HG03280 (cell line): ENCODE results near the gene CD48.

Experiments used
- ATAC-seq: cut with Tn5 transposase; IDR thresholded peaks from one replicate; pipeline ENCODE4 v1.9.1; 2021; ENCODE audit warnings: mild to moderate bottlenecking, moderate library complexity; ENCODE audit not compliant: unreplicated experiment

CD48 gene

DNA sequence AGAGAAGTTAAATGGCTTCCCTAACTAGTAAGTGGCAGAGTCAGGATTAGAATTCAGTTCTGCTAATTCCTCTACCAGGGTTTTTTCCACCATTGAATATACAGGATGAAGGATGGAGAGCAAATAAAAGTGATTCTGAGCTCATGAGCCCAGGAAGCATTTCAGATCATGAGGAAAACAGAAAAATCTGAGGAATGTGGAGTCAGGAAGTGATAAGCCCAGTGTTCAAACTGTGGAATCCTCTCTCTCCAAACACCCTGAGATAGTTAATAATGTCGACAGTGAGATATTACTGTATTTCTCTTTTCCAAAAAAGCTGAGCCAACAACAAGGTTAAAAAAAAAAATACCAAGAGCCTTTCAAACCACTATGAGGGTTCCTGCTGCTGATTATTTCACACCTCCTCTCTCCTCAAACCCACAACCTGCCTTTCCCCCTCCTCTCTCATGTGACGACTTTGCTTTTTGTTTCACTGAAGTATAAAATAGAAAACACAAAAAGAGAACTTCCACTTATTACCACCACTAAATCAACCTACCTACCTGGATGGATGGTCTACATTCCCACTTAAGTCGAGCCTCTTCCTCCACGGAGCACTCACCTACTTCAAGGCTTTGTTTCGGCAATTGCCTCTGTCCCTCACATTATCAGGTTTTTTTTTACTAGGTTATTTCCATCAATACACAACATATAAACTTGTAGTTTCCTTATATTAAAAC, 73.6 kb downstream of the CD48 start:
- ATAC-seq = no peak

DNA sequence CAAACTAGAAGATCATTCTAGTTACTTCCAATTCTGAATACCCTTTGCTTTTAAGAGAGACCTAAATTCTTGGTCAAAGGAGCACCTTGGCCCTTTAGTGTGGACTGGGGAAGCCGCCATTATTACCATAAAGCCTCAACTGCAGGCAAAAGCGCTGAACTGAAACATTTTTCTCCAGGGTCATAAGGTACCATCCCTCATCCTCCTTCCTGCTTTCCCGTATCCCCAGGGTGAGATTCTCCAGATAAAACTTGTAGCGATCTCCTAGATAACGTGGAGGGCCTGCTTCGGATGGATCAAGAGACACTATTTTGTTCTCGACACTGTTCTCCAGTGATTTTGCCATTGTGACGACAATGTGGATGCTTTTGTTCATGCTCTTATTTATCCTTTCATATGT, 74.6 kb downstream of the CD48 start:
- no peak for ATAC-seq

DNA sequence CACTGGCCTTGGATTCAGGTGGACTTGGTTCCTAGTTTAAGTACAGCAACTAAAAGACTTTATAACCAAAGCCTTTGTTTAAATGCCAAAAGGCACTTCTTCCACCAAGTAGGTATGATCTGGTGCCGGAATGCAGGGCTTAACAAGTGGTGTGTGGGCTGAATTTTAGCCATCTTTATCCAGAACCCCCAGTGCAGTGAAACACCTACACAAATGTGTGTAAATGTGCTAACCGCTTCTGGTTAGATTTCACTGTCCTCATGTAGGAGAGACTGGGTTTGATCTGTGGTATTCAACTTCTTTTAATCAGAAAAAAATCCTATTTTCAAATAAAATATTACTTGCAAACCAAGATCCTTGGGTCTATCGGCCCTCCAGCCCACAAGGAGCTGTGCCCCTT, 75.1 kb downstream of the CD48 start:
- no peak for ATAC-seq

DNA sequence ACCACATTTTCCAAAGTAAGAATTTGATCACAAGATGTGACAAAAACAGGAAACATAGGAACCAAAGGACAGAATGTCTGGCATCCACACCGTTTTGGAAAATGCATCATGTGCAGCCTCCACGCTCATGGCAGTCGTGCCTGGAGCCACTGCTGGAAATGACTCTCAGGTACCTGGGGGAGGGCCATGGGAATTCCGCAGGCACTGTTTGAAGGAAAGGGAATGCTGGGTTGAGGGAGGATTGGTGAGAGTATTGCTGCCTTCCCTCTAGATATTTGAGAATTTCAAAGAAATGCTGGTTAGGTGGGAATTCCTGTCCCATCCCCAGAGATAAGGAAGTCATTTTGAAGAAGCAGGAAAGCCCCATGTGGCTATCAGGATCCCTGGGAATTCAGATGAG, 75.5 kb downstream of the CD48 start:
- no peak for ATAC-seq

DNA sequence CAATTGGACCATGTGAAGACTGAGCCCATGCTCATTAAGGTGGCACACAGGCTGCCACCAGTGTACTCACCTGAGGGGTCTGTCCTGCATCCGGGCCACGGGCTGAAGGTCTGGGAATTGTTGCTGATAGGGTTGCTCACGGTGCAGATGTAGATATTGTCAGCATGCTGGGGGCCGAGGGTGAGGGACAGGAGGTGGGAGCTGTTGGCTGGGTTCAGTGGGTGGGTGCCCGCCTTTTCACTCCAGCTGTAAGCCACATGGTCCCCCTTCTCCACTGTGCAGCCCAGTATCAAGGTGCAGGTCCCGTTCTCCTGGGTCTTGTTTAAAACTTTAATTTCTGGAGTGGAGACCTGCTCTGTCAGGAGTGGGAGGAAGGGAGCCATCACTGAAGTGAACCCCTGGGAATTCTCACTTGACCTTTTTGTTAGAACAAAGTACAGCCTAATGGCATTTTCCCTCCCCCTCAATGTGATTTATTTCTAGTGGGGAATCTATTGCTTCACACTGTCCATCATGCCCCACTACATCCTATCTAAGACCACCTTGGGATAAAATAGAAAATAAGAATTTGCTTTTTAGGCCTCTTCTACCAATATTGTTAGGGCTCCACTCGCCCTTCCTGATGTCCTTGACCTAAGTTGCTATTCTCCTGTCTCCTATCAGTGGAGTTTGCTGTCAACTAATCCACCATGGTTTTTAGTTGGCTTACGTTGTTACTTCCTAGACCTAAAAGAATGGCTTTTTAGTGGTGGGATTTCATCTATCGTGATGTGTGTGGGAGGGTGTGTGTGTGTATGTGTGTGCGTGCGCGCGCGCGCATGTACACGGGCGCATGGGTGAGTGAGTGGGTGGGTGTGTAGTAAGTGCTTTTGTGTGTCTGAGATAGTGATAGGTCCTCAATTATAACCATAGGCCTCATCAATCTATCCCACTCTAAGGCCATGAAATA, 76.8 kb downstream of the CD48 start:
- no peak for ATAC-seq

DNA sequence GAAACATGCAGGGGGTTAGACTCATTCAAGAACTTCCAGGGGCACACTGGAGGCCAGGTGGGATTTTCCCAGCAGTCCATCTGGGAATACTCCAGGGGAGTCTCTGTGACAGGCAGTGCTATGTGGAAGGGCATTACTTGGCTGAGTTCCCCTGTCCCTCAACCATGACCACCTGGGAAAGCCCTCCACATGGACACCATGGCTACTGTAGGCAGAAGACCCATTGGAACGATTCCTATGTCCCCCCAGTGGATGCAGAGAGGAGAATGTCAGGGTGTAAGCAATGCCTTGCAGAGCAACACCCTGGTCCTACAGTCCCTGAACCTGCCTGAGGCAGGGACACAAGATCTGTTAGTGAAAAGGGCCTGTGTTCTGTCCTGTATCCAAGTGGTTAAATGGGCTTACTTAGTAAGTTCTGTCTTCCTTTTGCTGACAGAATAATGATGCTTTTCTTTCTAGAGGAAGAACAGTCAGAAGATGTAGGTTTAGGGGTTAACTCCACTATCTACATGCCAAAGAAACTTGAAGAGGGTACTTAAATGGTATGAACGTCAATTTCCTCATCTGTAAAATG, 78.2 kb downstream of the CD48 start:
- ATAC-seq = no peak

DNA sequence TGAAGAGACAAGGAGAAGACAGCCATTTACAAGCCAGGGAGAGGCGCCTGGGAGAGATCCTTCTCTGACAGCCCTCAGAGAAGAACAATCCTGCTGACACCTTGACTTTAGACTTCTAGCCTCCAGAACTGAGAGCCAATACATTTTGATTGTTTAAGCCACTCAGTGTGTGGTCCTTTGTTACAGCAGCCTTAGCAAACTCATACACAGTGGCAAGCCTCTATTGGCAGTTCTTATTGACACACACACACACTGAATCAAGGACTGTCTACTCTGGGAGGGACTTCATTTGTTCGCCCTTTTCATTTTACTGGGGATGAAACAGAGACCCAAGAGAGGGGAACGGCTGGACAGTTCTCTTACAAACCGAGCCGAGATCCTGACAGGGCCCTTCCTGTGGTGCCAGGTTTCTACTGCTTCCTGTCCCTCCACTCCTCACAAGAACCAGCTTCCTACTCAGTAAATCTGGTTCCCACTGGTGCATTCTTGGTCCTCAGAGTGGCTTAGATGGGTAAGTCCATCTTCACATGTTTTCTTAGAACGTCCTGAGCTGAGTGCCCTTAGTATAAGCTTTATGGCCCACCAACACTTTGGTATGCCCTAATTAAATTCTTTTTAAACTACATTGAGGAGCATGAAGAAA, 79.5 kb downstream of the CD48 start:
- ATAC-seq = no peak

DNA sequence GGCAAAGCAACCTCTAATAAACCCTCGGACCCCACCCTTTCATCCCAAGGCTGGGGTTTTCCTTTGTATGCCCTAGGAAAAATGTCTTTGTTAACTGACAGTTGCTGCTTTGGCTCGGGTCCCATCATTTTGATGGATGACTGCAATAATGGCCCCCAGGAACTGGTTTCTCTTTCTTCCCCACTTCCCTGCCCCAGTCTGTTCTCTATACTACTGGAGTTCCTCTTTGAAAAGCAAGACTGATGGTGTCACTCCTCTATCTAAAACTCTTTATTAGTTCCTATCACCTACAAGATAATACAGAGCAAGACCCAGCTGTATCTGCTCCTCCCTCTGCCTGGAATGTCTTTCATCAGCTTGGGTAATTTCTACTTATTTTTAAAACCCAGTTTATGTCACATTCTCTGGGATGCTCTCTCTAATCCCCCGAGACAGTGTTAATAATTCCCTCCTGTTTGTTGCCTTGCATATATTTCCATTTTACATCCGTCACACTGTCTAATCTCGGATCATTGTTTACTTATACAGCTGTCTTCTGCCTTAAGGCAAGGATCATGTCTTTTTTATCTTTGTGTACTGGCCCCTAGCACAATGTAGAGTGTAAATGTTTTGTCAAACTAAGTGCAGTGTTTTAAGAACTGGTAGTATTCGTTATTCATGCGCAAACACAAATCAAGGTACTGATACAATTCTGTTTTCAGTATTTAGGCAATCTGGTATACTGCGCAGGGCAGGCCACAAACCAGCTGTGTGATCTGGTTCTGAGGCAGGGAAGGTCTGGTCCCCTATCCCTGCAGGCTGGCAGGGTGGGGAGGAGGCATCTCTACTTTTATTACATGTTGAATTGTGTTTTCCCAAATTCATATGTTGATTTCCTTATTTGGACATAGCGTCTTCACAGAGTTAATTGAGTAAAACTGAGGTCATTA, 80.8 kb downstream of the CD48 start:
- ATAC-seq = no peak

DNA sequence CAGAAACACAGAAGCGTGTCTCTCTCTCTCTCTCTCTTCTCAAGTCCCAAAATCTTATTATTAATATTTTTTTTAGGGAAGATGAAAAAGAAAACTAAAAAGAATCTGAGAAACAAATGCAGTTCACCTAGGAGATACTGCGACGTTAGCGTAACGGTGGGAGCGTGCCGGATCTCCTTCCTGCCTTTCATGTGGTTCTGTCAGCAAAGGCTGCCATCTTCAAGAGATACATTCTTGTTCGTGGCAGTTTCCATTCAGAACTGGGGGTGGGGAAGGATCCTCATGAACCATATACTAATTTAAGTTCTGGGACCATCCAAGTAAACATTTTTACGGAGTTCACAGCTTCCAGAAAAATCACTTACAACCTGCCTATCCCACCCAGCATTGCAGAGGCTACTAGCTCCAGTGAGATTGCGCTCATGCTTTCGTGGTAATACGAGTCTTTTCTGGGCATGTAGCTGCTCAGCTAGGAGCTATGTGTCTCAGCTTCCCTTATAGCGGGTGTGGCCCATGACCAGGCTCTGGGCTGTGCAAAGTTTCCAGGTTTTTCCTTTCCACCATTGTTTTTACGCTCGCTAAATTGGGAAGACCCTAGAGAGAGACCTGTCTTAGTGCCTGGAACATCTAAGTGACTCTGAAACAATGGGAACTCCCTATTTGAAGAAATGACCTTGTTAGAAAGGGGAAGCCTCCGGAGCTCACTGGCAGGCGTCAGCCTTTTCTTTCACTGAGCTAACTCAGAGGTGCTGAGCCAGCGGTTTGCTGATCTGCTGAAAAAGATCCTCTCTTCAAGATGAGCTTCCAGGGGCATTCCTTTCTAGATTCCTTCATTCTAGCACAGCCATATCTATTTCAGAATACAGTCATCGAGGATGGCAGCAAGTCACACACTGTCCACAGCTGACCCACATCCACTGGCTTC, 82.1 kb downstream of the CD48 start:
- ATAC-seq = no peak

DNA sequence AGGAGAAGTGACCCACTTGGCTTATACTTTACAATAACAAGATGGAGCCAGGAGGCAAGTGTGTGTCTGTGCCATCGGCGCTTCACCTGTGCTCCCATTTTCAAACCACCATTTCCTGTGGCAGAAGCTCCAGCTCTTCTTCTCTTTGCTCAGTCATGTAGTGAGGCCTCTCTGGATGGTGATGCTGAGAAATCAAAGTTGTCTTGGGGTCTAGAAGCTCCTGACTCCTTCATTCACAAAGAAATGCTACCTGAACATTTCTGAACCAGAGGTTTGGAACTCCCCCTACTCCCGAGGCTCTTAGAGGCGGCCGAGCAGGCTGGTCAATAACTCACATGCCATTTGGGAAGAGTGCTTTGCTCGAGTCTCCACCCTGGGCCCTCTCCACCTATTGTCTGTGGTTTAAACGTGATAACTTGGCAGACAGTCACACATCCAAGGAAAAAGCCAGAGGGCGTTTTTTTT, 82.8 kb downstream of the CD48 start:
- no peak for ATAC-seq
